Mucosa of rectum (tissue), 2 donors: Measurements from ENCODE around the gene CTSG.

Experiments
- H3K27ac ChIP-seq, 2 donors: one replicate each; pipeline ENCODE4 v1.7.0; 2013; ENCODE audit warnings: inconsistent platforms in 2 of 2, low read depth in 2 of 2, low read length in 2 of 2
- H3K27me3 ChIP-seq, 2 donors: one replicate each; pipeline ENCODE4 v1.7.0; 2013; ENCODE audit warnings: low read length in 2 of 2; ENCODE audit not compliant: control insufficient read depth in 2 of 2, insufficient read depth in 2 of 2
- H3K36me3 ChIP-seq, 2 donors: one replicate each; pipeline ENCODE4 v1.7.0; 2013; ENCODE audit warnings: low read length in 2 of 2; ENCODE audit not compliant: control insufficient read depth in 2 of 2, insufficient read depth in 2 of 2
- H3K4me1 ChIP-seq, 2 donors: one replicate each; pipeline ENCODE4 v1.7.0; 2013; ENCODE audit warnings: low read length in 2 of 2, mild to moderate bottlenecking in 1 of 2; ENCODE audit not compliant: control insufficient read depth in 2 of 2, insufficient read depth in 2 of 2
- H3K4me3 ChIP-seq, 2 donors: one replicate each; pipeline ENCODE4 v1.7.0; 2013; ENCODE audit warnings: low read length in 2 of 2
- H3K9ac ChIP-seq, 2 donors: one replicate each; pipeline ENCODE4 v1.7.0; 2013; ENCODE audit warnings: low read length in 2 of 2, low read depth in 1 of 2, mild to moderate bottlenecking in 1 of 2
- H3K9me3 ChIP-seq, 2 donors: one replicate each; pipeline ENCODE4 v1.7.0; 2013; ENCODE audit warnings: low read length in 2 of 2; ENCODE audit not compliant: control insufficient read depth in 2 of 2
- donor health status: healthy.
- donor health status: Normal muscosa, but diverticular disease.

Gene CTSG

DNA sequence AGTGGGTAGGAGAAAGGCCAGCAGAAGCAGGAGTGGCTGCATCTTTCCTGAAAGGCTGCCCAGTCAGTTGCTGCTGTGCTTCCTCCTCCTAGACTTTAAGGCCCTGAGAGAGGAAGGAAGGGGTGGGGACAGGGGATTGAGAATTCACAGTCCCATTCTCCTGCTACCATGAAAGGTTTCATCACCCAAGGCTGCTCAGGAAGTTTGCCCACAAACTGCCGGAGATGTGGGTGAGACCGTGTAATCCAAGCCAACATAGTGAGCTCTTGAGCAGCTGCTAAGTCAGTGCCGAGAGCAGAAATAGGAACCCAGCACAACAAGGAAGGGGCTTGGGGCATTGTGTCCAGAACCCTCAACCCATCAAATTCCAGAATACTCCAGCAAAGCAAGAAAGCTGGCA, at the start of gene CTSG:
TSS of gene CTSG (minus strand) at position 69 of the 400 bp plus-strand sequence. CDS start at position 42, 27 bp downstream.
- Histone ChIP-seq H3K9me3 (no peaks in the 10 kb centered on the region), H3K36me3 (no peaks in the 10 kb centered on the region), H3K27me3 (no peaks in the 10 kb centered on the region), H3K4me3 (no peak within 1 kb of the TSS), H3K27ac (no peak within 1 kb of the TSS), H3K4me1 (no peaks in the 10 kb centered on the region), H3K9ac (no peak within 1 kb of the TSS)

DNA sequence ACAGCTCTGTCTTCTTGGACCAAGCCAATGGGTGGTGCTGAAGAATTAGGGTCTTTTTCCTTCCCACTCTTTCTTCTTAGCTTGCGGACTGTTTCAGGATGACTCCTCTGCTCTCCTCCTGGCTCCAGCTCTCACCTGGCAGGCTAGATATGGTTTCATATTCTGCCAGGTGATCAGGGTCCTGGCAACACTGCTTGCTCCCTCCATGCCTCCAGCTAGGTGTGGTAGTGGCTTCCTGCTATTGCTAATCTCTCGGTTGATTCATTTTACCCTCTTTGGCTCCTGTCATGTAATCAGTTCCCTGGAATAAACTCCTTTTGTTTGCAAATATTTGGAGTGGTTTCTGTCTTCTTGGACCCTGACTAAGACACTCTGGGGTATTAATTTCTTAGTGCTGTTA, 37.7 kb upstream of the CTSG start:
- no peaks in the 10 kb centered on the region for H3K36me3 ChIP-seq
- no peak overlapping the region for H3K4me3 ChIP-seq
- no peaks in the 10 kb centered on the region for H3K27me3 ChIP-seq
- no peak overlapping the region for H3K9ac ChIP-seq
- H3K27ac ChIP-seq = no peak overlapping the region
- H3K9me3 ChIP-seq = no peaks in the 10 kb centered on the region
- H3K4me1 ChIP-seq = no peaks in the 10 kb centered on the region

DNA sequence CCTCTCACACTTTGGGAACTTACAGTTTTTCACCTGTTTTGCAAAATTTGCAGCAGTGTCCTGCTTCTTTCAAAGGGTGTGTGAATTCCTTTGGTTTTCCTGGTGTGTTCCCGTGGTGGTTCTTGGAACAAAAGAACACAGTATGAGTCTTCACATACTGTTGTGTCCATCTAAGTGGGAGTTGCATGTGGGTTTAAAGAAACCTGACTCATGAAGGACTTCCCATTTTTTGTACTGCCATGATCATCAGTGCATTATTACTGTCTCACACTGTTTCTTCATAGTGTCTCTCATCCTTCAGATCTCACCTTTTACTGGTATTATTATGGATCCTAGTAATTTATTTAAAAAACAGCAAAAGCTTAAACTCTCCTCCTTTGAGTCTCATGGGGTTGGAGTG, 37.2 kb upstream of the CTSG start:
- H3K4me3 ChIP-seq = no peak overlapping the region
- no peak overlapping the region for H3K9ac ChIP-seq
- no peaks in the 10 kb centered on the region for H3K36me3 ChIP-seq
- no peaks in the 10 kb centered on the region for H3K4me1 ChIP-seq
- H3K9me3 ChIP-seq = no peaks in the 10 kb centered on the region
- no peak overlapping the region for H3K27ac ChIP-seq
- H3K27me3 ChIP-seq = no peaks in the 10 kb centered on the region

DNA sequence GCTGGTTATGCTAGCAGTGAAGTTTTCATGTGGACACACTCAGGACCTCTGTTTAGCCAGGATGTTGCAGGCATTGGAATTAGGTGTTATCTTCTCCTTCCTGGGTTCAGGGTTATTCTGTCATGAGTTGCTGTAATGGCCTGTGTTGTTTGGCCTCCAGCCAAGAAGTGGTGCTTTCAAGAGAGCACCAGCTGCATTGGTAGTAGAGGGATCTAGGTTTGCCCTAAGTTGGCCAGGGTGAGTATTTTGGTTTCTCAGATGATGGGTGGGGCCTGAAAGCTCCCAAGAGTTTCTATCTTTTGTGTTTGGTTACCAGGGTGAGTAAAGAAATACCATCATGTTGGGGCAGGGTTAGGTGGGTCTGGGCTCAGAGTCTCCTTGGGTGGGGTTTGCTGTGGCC, 36.1 kb upstream of the CTSG start:
- Histone ChIP-seq H3K4me3 (no peak overlapping the region), H3K9ac (no peak overlapping the region), H3K9me3 (no peaks in the 10 kb centered on the region), H3K27ac (no peak overlapping the region), H3K36me3 (no peaks in the 10 kb centered on the region), H3K27me3 (no peaks in the 10 kb centered on the region), H3K4me1 (no peaks in the 10 kb centered on the region)

DNA sequence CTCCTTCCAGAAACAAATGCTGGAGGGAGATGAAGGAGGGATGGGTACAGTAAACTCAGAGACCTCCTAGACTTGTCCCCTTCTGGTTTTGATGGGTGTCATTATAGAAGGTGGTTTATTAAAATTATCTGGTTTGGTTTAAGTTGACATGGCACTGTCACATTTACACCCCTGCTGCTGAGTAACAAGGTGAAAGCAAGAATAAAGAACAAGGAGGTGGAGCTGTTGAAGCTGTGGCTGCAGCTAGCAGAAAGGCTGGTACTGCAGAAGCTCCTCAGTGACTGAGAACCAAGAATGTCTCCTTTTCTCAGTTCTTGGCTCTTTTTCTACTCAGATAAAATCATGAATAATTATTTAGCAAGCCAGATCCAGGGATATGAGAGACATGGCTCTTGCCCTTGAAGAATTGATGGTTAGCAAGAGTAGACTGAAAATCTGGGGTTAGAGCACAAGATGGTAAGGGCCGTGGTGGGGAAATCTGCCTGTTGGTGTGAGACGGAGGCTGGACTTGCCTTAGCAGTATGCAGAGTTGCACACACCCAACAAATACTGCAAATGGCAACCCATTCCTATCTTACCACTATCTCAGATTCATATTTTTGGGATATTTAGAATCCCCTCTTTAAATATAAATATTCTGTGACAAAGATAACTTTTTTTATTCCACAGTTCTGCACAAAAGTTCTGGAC, 33.8 kb upstream of the CTSG start, which contains the start of gene GZMH:
TSS of gene GZMH (minus strand) at position 31 of the 690 bp plus-strand sequence. CDS start 72 bp downstream, outside the sequence.
- no peak within 1 kb of the TSS for H3K9ac ChIP-seq
- no peak within 1 kb of the TSS for H3K27ac ChIP-seq
- H3K36me3 ChIP-seq = no peaks in the 10 kb centered on the region
- no peaks in the 10 kb centered on the region for H3K27me3 ChIP-seq
- H3K4me3 ChIP-seq = no peak within 1 kb of the TSS
- H3K4me1 ChIP-seq = peaks cover 0 to 3% of the 10 kb centered on the region in 2 donors
- no peaks in the 10 kb centered on the region for H3K9me3 ChIP-seq

DNA sequence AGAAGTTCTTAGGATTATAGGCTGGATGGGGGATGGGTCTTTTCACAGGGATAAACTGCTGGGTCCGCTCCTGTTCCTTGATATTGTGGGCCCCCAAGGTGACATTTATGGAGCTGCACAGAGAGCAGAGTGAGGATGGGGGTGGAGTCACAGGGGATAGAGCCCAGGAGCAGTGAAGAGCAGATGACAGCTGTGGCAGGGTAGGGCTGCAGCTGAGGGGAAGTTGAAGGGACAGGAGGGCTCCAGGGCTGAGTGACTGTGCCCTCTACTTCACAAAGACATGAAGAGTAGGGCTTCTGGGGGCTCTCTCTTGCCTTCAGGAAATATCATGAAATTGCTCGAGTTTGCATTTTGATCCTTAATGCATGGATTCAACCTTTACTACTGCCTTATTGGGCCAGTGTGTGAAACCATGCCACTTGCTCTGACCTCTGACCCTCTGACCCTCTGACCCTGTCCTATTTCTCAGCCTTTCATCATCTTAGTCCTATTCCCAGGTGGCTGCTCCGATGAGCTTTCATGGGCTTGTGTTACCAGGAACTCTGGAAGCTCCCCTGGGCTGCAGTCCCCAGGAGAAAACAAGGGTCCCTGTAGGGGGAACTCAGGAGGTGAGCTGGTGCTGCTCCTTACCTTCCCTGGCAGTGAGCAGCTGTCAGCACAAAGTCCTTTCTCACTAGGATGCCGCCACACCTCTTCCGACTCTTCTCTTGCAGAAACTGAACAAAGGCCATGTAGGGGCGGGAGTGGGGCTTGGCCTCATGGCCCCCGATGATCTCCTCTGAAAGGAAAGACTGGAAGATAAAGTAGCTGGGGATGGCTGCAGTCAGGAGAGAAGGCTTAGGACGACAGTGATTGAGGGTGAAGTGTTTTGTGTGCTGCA, 31.8 kb upstream of the CTSG start:
- H3K27ac ChIP-seq = no peak overlapping the region
- H3K9ac ChIP-seq = no peak overlapping the region
- H3K4me1 ChIP-seq = peaks cover 0 to 3% of the 10 kb centered on the region in 2 donors
- no peaks in the 10 kb centered on the region for H3K36me3 ChIP-seq
- no peak overlapping the region for H3K4me3 ChIP-seq
- no peaks in the 10 kb centered on the region for H3K27me3 ChIP-seq
- H3K9me3 ChIP-seq = no peaks in the 10 kb centered on the region

GRCh38 chr14:24607081-24607480, 31.0 kb upstream of the CTSG start:
- no peak overlapping the region for H3K9ac ChIP-seq
- no peak overlapping the region for H3K4me3 ChIP-seq
- no peaks in the 10 kb centered on the region for H3K36me3 ChIP-seq
- H3K27ac ChIP-seq = no peak overlapping the region
- peaks cover 0 to 3% of the 10 kb centered on the region in 2 donors for H3K4me1 ChIP-seq
- no peaks in the 10 kb centered on the region for H3K27me3 ChIP-seq
- no peaks in the 10 kb centered on the region for H3K9me3 ChIP-seq

DNA sequence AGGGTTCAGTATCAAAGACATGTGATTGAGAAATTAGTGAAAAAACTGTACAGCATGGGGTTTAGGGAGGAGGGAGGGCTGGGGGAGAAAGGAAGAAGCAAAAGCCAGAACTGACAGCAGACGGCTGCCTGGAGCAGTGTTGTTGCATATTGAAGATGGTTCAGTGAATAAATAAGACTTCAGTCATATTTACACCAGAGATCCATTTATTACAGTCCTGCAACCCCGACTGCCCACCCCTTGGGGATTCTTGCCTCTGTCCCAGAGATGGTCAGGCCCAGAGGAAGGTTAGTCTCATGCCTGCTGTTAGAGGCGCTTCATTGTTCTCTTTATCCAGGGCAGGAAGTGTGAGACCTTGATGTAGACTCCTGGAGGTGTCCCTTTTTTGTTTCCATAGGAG, 30.2 kb upstream of the CTSG start:
- no peak overlapping the region for H3K4me3 ChIP-seq
- H3K36me3 ChIP-seq = no peaks in the 10 kb centered on the region
- no peak overlapping the region for H3K9ac ChIP-seq
- no peaks in the 10 kb centered on the region for H3K27me3 ChIP-seq
- peaks cover 0 to 3% of the 10 kb centered on the region in 2 donors for H3K4me1 ChIP-seq
- no peaks in the 10 kb centered on the region for H3K9me3 ChIP-seq
- H3K27ac ChIP-seq = no peak overlapping the region

GRCh38 chr14:24605435-24606190, 29.6 kb upstream of the CTSG start:
- Histone ChIP-seq H3K36me3 (no peaks in the 10 kb centered on the region), H3K27me3 (no peaks in the 10 kb centered on the region), H3K9me3 (no peaks in the 10 kb centered on the region), H3K4me3 (no peak overlapping the region), H3K4me1 (peaks cover 0 to 3% of the 10 kb centered on the region in 2 donors), H3K9ac (no peak overlapping the region), H3K27ac (no peak overlapping the region)

- Histone ChIP-seq H3K27me3 (no peaks in the 10 kb centered on the region), H3K36me3 (no peaks in the 10 kb centered on the region), H3K4me3 (no peak overlapping the region), H3K9me3 (no peaks in the 10 kb centered on the region), H3K27ac (no peak overlapping the region), H3K9ac (no peak overlapping the region), H3K4me1 (no peaks in the 10 kb centered on the region)
Observed at GRCh38 chr14:24597403-24597802, 21.4 kb upstream of the CTSG start.
